ENCODE data around the gene TAF11L2. TPM values are rescaled to one million over a fixed set of nuclear protein-coding genes. Genes with fewer than 3 reads are reported as not detected.

TAF11L2 gene
- total RNA-seq (2022; extraction: Qiagen RNA extraction; ENCODE audit: low read depth) = not detected in 5 replicates

GRCh38 chr5:17497931-17498330 lies at the start of gene TAF11L2:
TSS of gene TAF11L2 (plus strand) at chr5:17498231.

GRCh38 chr5:17518067-17518466 lies 20.0 kb downstream of the TAF11L2 start, which contains the start of gene TAF11L3:
TSS of gene TAF11L3 (plus strand) at chr5:17518367.

GRCh38 chr5:17521501-17521900 lies 23.5 kb downstream of the TAF11L2 start, which contains the start of gene TAF11L4:
TSS of gene TAF11L4 (plus strand) at chr5:17521801.

GRCh38 chr5:17524935-17525334 lies 26.9 kb downstream of the TAF11L2 start, which contains the start of gene TAF11L5:
TSS of gene TAF11L5 (plus strand) at chr5:17525235.

GRCh38 chr5:17528369-17528768 lies 30.3 kb downstream of the TAF11L2 start, which contains the start of gene TAF11L6:
TSS of gene TAF11L6 (plus strand) at chr5:17528669.

Other genes starting within 250 kb of the TAF11L2 start
- gene TAF11L3, start 20.1 kb downstream of the TAF11L2 start, total RNA-seq (2022; extraction: Qiagen RNA extraction; ENCODE audit: low read depth) = not detected in 5 replicates
- not detected in 5 replicates for gene TAF11L4, start 23.6 kb downstream of the TAF11L2 start, total RNA-seq (2022; extraction: Qiagen RNA extraction; ENCODE audit: low read depth)
- not detected in 5 replicates for gene TAF11L5, start 27.0 kb downstream of the TAF11L2 start, total RNA-seq (2022; extraction: Qiagen RNA extraction; ENCODE audit: low read depth)
- gene TAF11L6, start 30.4 kb downstream of the TAF11L2 start, total RNA-seq (2022; extraction: Qiagen RNA extraction; ENCODE audit: low read depth) = not detected in 5 replicates
- not detected in 5 replicates for gene TAF11L7, start 87.5 kb downstream of the TAF11L2 start, total RNA-seq (2022; extraction: Qiagen RNA extraction; ENCODE audit: low read depth)
- gene TAF11L8, start 92.7 kb downstream of the TAF11L2 start, total RNA-seq (2022; extraction: Qiagen RNA extraction; ENCODE audit: low read depth) = not detected in 5 replicates
- not detected in 5 replicates for gene TAF11L9, start 96.2 kb downstream of the TAF11L2 start, total RNA-seq (2022; extraction: Qiagen RNA extraction; ENCODE audit: low read depth)
- not detected in 5 replicates for gene TAF11L10, start 99.6 kb downstream of the TAF11L2 start, total RNA-seq (2022; extraction: Qiagen RNA extraction; ENCODE audit: low read depth)
- 0.18 to 0.24 TPM in 2 of 5 replicates, not detected in the others for gene TAF11L11, start 106.0 kb downstream of the TAF11L2 start, total RNA-seq (2022; extraction: Qiagen RNA extraction; ENCODE audit: low read depth)
- 0.26 TPM in 1 of 5 replicates, not detected in the others for gene TAF11L12, start 112.2 kb downstream of the TAF11L2 start, total RNA-seq (2022; extraction: Qiagen RNA extraction; ENCODE audit: low read depth)
- gene TAF11L13, start 133.9 kb downstream of the TAF11L2 start, total RNA-seq (2022; extraction: Qiagen RNA extraction; ENCODE audit: low read depth) = not detected in 5 replicates
- not detected in 5 replicates for gene TAF11L14, start 136.2 kb downstream of the TAF11L2 start, total RNA-seq (2022; extraction: Qiagen RNA extraction; ENCODE audit: low read depth)

Measured in A549 treated with ZK216348 at 1 μM for 4 hours (cell line).